Lung (tissue), 12 donors: ENCODE results near the gene ATG4C. TPM values are rescaled to one million over a fixed set of nuclear protein-coding genes. Genes with fewer than 3 reads are reported as not detected.

Source experiments
- ATAC-seq: fragments of 200-7000 bp; cut with Tn5 transposase; one replicate; pipeline ENCODE4 v1.9.1; 2020; ENCODE audit warnings: moderate number of reproducible peaks; ENCODE audit not compliant: insufficient read depth, low FRiP score
- DNase-seq, 3 donors: peaks; one replicate each; pipeline ENCODE4 v3.0.0-alpha.2; 2013 to 2017
- H3K27ac ChIP-seq, 2 donors: one replicate each; pipeline ENCODE4 v1.5.1; 2013; ENCODE audit warnings: mild to moderate bottlenecking in 2 of 2, moderate library complexity in 2 of 2, control low read depth in 1 of 2, inconsistent platforms in 1 of 2, low read depth in 1 of 2, low read length in 1 of 2
- H3K27me3 ChIP-seq, 3 donors: one replicate each; pipeline ENCODE4 v1.5.1; 2013; ENCODE audit warnings: low read length in 2 of 3; ENCODE audit not compliant: control insufficient read depth in 3 of 3, insufficient read depth in 3 of 3
- H3K36me3 ChIP-seq, 4 donors: one replicate each; pipeline ENCODE4 v1.5.1; 2013; ENCODE audit warnings: low read length in 4 of 4, mild to moderate bottlenecking in 1 of 4, moderate library complexity in 1 of 4; ENCODE audit not compliant: control insufficient read depth in 4 of 4, insufficient read depth in 4 of 4
- H3K4me1 ChIP-seq, 5 donors: one replicate each; pipeline ENCODE4 v1.5.1; 2013; ENCODE audit warnings: low read length in 5 of 5, mild to moderate bottlenecking in 2 of 5, moderate library complexity in 1 of 5; ENCODE audit not compliant: control insufficient read depth in 5 of 5, insufficient read depth in 5 of 5
- H3K4me3 ChIP-seq: one replicate; pipeline ENCODE4 v1.5.1; 2013; ENCODE audit warnings: mild to moderate bottlenecking, control low read depth, moderate library complexity
- H3K9ac ChIP-seq, 2 donors: one replicate each; pipeline ENCODE4 v1.5.1; 2013; ENCODE audit warnings: low read length in 2 of 2, control low read depth in 1 of 2; ENCODE audit not compliant: insufficient read depth in 1 of 2
- H3K9me3 ChIP-seq, 4 donors: one replicate each; pipeline ENCODE4 v1.5.1; 2013; ENCODE audit warnings: low read length in 3 of 4, mild to moderate bottlenecking in 1 of 4, moderate library complexity in 1 of 4; ENCODE audit not compliant: control insufficient read depth in 4 of 4, insufficient read depth in 3 of 4
- WGBS, 2 donors: extraction: QIAGEN DNeasy Blood & Tissue Kit; methylation state at CpG; one replicate each; pipeline ENCODE4 v1.1.7; 2013; 5-methylcytosine and 5-hydroxymethylcytosine counted together
- polyA plus RNA-seq, 2 donors: library from polyadenylated mRNA; stranded (reverse); fragments of 200-250 nt; gene quantifications; one replicate each; pipeline ENCODE4 v1.2.1, GENCODE V29; 2013
- total RNA-seq, 2 donors: library from RNA; depleted of rRNA in 1 of 2; stranded (reverse); fragments of >200 nt in 1 of 2; gene quantifications; one replicate each; pipeline ENCODE4 v1.2.1, GENCODE V29; 2014 to 2021
- TF ChIP-seq, protein P1 (sequence below): IDR thresholded peaks from 2 replicates; pipeline ENCODE4 v1.5.1; 2012; ENCODE audit warnings: mild to moderate bottlenecking; ENCODE audit errors: control extremely low read depth, extremely low read depth
- donor health status: control.
- donor health status: control.
- donor health status: Bipolar disorder and iron deficiency.
- donor health status: healthy.
- donor health status: DM: yes; HTN: yes; CAD: no.

ATG4C gene
- total and polyA plus RNA-seq, 4 donors: 3.9 to 12.9 (median 7.3) TPM

DNA sequence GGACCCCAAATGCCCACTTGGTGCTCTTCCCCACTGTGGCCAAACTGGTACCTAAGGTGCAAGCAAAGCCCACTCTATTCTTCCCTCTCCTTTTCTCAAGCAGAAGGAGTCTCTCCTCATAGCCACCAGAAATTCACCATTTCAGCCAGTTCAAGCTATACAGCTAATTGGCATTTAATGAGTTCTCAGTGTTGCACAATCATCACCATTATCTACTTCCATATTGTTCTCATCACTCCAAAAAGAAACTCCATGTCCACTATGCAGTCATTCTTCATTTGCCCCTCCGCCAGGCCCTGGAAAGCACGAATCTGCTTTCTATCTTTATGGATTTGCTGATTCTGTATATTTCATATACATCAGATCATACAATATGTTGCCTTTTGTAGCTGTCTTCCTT is 9.9 kb upstream of the ATG4C start:
- H3K4me1 ChIP-seq: no peaks in the 10 kb centered on the region
- no peak overlapping the region for H3K4me3 ChIP-seq
- peaks cover 0 to 4% (median 1%) of the 10 kb centered on the region in 4 donors for H3K9me3 ChIP-seq
- no peaks in the 10 kb centered on the region for H3K27me3 ChIP-seq
- no peak overlapping the region for H3K9ac ChIP-seq
- ATAC-seq (no peak), DNase-seq (peak in 2 of 3 donors; percentile 21 to 41)
- no peaks in the 10 kb centered on the region for H3K36me3 ChIP-seq
- TF ChIP-seq, protein P1, sequence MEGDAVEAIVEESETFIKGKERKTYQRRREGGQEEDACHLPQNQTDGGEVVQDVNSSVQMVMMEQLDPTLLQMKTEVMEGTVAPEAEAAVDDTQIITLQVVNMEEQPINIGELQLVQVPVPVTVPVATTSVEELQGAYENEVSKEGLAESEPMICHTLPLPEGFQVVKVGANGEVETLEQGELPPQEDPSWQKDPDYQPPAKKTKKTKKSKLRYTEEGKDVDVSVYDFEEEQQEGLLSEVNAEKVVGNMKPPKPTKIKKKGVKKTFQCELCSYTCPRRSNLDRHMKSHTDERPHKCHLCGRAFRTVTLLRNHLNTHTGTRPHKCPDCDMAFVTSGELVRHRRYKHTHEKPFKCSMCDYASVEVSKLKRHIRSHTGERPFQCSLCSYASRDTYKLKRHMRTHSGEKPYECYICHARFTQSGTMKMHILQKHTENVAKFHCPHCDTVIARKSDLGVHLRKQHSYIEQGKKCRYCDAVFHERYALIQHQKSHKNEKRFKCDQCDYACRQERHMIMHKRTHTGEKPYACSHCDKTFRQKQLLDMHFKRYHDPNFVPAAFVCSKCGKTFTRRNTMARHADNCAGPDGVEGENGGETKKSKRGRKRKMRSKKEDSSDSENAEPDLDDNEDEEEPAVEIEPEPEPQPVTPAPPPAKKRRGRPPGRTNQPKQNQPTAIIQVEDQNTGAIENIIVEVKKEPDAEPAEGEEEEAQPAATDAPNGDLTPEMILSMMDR: no peak
- WGBS, 2 donors: 83 to 84% methylated on average over 2 of the region's 2 CpGs
- no peak overlapping the region for H3K27ac ChIP-seq

DNA sequence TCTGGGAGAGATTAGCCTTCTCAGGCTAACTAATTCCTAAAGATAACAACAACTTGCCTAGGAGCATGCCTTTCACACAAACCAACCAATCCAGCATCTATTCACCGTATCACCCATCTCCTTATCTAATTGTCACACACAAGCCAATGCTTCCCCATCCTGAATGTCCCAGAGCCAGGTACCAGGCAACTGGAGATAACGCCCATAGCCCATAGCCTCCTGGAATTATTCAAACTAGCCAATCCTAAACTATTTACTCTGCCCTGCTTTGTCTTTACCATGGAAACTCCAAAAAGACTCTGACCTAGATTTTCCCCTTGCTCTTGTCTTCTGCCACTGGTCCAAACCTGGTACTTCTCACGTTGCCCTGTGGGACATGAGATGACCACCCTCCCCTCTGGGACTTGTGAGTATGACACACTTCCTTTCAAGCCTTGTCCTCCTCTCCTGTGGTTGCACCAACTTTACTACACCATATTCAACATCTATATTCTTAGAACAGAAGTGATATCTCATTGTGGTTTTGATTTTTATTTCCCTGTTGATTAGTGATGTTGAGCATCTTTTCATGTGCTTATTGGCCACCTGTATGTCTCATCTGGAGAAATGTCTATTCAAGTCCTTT is 8.8 kb upstream of the ATG4C start:
- WGBS, 2 donors: 71 to 75% methylated on average over 3 of the region's 3 CpGs

DNA sequence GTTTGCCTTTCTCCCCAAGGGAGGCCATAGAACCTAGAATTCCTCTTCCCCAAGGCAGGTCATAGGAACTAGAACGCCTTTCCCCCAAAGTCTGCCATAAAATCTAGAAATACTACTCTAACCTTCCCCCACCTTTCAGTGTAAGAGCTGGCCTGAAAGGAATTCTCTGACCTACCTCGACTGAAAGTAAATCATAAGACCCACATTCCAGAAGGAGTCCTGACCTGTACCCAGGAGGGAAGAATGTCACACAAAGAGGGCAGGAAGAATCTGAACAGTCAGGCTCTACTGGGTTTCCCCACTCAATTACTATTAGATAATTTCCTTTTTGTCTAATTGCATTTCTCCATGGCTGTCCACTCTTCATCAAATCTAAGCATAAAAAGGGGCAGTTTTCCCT is 5.7 kb upstream of the ATG4C start:
- no peaks in the 10 kb centered on the region for H3K27me3 ChIP-seq
- 55 to 64% methylated on average over 2 of the region's 2 CpGs for WGBS, 2 donors
- DNase-seq: peak in 1 of 3 donors; percentile 35
- TF ChIP-seq, protein P1: no peak
- no peak overlapping the region for H3K4me3 ChIP-seq
- no peaks in the 10 kb centered on the region for H3K4me1 ChIP-seq
- no peak overlapping the region for H3K9ac ChIP-seq
- H3K27ac ChIP-seq: no peak overlapping the region
- ATAC-seq: no peak
- peaks cover 0 to 3% (median 0%) of the 10 kb centered on the region in 4 donors for H3K9me3 ChIP-seq
- no peaks in the 10 kb centered on the region for H3K36me3 ChIP-seq

More for the DNA sequence above, 8.8 kb upstream of the ATG4C start:
- Histone ChIP-seq H3K27me3 (no peaks in the 10 kb centered on the region), H3K36me3 (no peaks in the 10 kb centered on the region), H3K9ac (no peak overlapping the region), H3K4me3 (no peak overlapping the region), H3K9me3 (peaks cover 0 to 4% (median 1%) of the 10 kb centered on the region in 4 donors), H3K27ac (no peak overlapping the region), H3K4me1 (no peaks in the 10 kb centered on the region)
- no peak for ATAC-seq
- TF ChIP-seq, protein P1: no peak
- no peak for DNase-seq
